Astrocyte (in vitro differentiated cells and primary cell): ENCODE results near the gene GOLGA6D. TPM values are rescaled to one million over a fixed set of nuclear protein-coding genes. Genes with fewer than 3 reads are reported as not detected.
"Not testable (repeated sequence)": the region's sequence is repeated elsewhere in the genome, so short reads cannot be mapped to it uniquely, and the experiment has no call there.

Experiments
- DNase-seq: peaks from one replicate; pipeline ENCODE4 v3.0.0-alpha.2; 2010; ENCODE audit warnings: low read depth
- FAIRE-seq: peaks from 2 replicates; lab custom pipeline; 2011; peaks lifted over from hg19 to GRCh38; lab: Jason Lieb, UNC
- H2AFZ ChIP-seq: 2 replicates; pipeline ENCODE4 v1.6.0; 2012; ENCODE audit warnings: low read depth, low read length, inconsistent platforms
- H3K27ac ChIP-seq: 2 replicates; pipeline ENCODE4 v1.5.1; 2011; ENCODE audit warnings: low read depth, low read length, inconsistent platforms
- H3K27me3 ChIP-seq: 2 replicates; pipeline ENCODE4 v1.6.0; 2011; ENCODE audit warnings: low read length, inconsistent platforms; ENCODE audit not compliant: insufficient read depth
- H3K36me3 ChIP-seq: 2 replicates; pipeline ENCODE4 v1.5.1; 2011; ENCODE audit warnings: low read length, inconsistent platforms; ENCODE audit not compliant: insufficient read depth
- H3K4me1 ChIP-seq: 2 replicates; pipeline ENCODE4 v1.5.1; 2011; ENCODE audit warnings: low read length, inconsistent platforms; ENCODE audit not compliant: insufficient read depth
- H3K4me2 ChIP-seq: 2 replicates; pipeline ENCODE4 v1.6.0; 2012; ENCODE audit warnings: low read length, inconsistent platforms
- H3K4me3 ChIP-seq: 2 replicates; pipeline ENCODE4 v1.5.1; 2011; ENCODE audit warnings: low read depth, mild to moderate bottlenecking, low read length, inconsistent platforms; ENCODE audit not compliant: insufficient read depth
- H3K79me2 ChIP-seq: 2 replicates; pipeline ENCODE4 v1.6.0; 2012; ENCODE audit warnings: mild to moderate bottlenecking, low read length, inconsistent platforms; ENCODE audit not compliant: insufficient read depth
- H3K9ac ChIP-seq: 2 replicates; pipeline ENCODE4 v1.6.0; 2012; ENCODE audit warnings: mild to moderate bottlenecking, low read length, inconsistent platforms
- H3K9me3 ChIP-seq: 2 replicates; pipeline ENCODE4 v1.5.1; 2012; ENCODE audit warnings: low read depth, mild to moderate bottlenecking, low read length, inconsistent platforms; ENCODE audit not compliant: insufficient read depth
- H4K20me1 ChIP-seq: 2 replicates; pipeline ENCODE4 v1.6.0; 2012; ENCODE audit warnings: low read length, inconsistent platforms; ENCODE audit not compliant: insufficient read depth
- H3K27ac Mint-ChIP-seq: one replicate; pipeline ENCODE4 v1.8.0; 2021; ENCODE audit warnings: mild to moderate bottlenecking, mixed read lengths; ENCODE audit not compliant: unreplicated experiment
- H3K27me3 Mint-ChIP-seq: one replicate; pipeline ENCODE4 v1.8.0; 2021; ENCODE audit warnings: low read depth, mixed read lengths; ENCODE audit not compliant: unreplicated experiment
- H3K36me3 Mint-ChIP-seq: one replicate; pipeline ENCODE4 v1.8.0; 2021; ENCODE audit warnings: low read depth, mixed read lengths; ENCODE audit not compliant: unreplicated experiment
- H3K4me1 Mint-ChIP-seq: one replicate; pipeline ENCODE4 v1.8.0; 2021; ENCODE audit warnings: low read depth, mixed read lengths; ENCODE audit not compliant: unreplicated experiment
- H3K4me3 Mint-ChIP-seq: one replicate; pipeline ENCODE4 v1.8.0; 2021; ENCODE audit warnings: mild to moderate bottlenecking, moderate library complexity, mixed read lengths; ENCODE audit not compliant: unreplicated experiment
- H3K9me3 Mint-ChIP-seq: one replicate; pipeline ENCODE4 v1.8.0; 2021; ENCODE audit warnings: mild to moderate bottlenecking, mixed read lengths; ENCODE audit not compliant: unreplicated experiment
- CTCF ChIP-seq: IDR thresholded peaks from 2 replicates; pipeline ENCODE4 v1.5.1; 2011; ENCODE audit warnings: low read depth, mild to moderate bottlenecking, inconsistent platforms, low read length, moderate library complexity; ENCODE audit not compliant: insufficient read depth
- EZH2 ChIP-seq: IDR thresholded peaks from 2 replicates; pipeline ENCODE4 v1.6.1; 2012; ENCODE audit warnings: mild to moderate bottlenecking, low read length, inconsistent platforms; ENCODE audit not compliant: insufficient read depth
- total RNA-seq: library from RNA; stranded (reverse); gene quantifications from 2 replicates; pipeline ENCODE4 v1.2.1, GENCODE V29; 2021

GOLGA6D gene
- total RNA-seq, 1 donor from 2014 or later, result not detected

- Histone ChIP-seq H3K27me3 (peaks cover 33% of the 10 kb centered on the region), H3K4me1 (no peaks in the 10 kb centered on the region), H3K9ac (no peak overlapping the region), H4K20me1 (no peaks in the 10 kb centered on the region), H3K27ac (no peak overlapping the region), H3K9me3 (no peaks in the 10 kb centered on the region), H3K4me2 (no peak overlapping the region), H2AFZ (no peak overlapping the region), H3K79me2 (no peaks in the 10 kb centered on the region), H3K36me3 (no peaks in the 10 kb centered on the region), H3K4me3 (no peak overlapping the region)
- peaks cover 6% of the 10 kb centered on the region for H3K9me3 Mint-ChIP-seq
- H3K27me3 Mint-ChIP-seq, result peaks cover 20% of the 10 kb centered on the region
- H3K27ac Mint-ChIP-seq, result no peak overlapping the region
- DNase-seq (no peak), FAIRE-seq (no peak)
- peaks cover 9% of the 10 kb centered on the region for H3K4me1 Mint-ChIP-seq
- H3K36me3 Mint-ChIP-seq, result peaks cover 5% of the 10 kb centered on the region
- no peak overlapping the region for H3K4me3 Mint-ChIP-seq
- no peak for TF ChIP-seq EZH2
- peak; percentile 32 for TF ChIP-seq CTCF
Observed at GRCh38 chr15:75307778-75308390, 25.2 kb downstream of the GOLGA6D start.

DNA sequence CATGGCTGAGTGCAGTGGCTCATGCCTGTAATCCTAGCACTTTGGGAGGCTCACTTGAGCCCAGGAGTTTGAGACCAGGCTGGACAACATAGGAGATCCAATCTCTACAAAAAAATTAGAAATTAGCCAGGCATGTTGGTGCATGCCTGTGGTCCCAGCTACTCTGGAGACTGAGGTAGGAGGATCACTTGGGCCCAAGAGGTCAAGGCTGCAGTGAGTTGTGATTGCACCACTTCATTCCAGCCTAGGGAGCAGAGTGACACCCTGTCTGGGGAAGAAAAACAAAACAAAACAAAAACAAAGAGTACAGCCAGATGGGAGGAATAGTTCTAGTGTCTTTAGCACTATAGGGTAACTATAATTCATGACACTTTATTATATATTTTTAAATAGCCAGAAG is 27.1 kb downstream of the GOLGA6D start:
- no peaks in the 10 kb centered on the region for H3K9me3 ChIP-seq
- H2AFZ ChIP-seq, result no peak overlapping the region
- no peaks in the 10 kb centered on the region for H4K20me1 ChIP-seq
- H3K4me1 ChIP-seq, result no peaks in the 10 kb centered on the region
- H3K36me3 ChIP-seq, result no peaks in the 10 kb centered on the region
- H3K9ac ChIP-seq, result no peak overlapping the region
- H3K4me3 ChIP-seq, result no peak overlapping the region
- TF ChIP-seq CTCF (no peak), EZH2 (no peak)
- peak overlapping the region; percentile 41 for H3K27ac Mint-ChIP-seq
- peaks cover 25% of the 10 kb centered on the region for H3K27me3 Mint-ChIP-seq
- peaks cover 9% of the 10 kb centered on the region for H3K4me1 Mint-ChIP-seq
- H3K27me3 ChIP-seq, result peaks cover 31% of the 10 kb centered on the region
- FAIRE-seq, result no peak
- no peak overlapping the region for H3K27ac ChIP-seq
- H3K4me2 ChIP-seq, result no peak overlapping the region
- no peaks in the 10 kb centered on the region for H3K79me2 ChIP-seq
- DNase-seq, result no peak
- H3K36me3 Mint-ChIP-seq, result peaks cover 5% of the 10 kb centered on the region
- peaks cover 6% of the 10 kb centered on the region for H3K9me3 Mint-ChIP-seq
- no peak overlapping the region for H3K4me3 Mint-ChIP-seq

- H3K9me3 Mint-ChIP-seq, H3K4me2 ChIP-seq, H3K4me3 Mint-ChIP-seq, H3K4me1 Mint-ChIP-seq, H3K79me2 ChIP-seq, H3K4me3 ChIP-seq, H3K27ac Mint-ChIP-seq, H3K9ac ChIP-seq, H3K36me3 ChIP-seq, H3K27ac ChIP-seq, H2AFZ ChIP-seq, H4K20me1 ChIP-seq, H3K36me3 Mint-ChIP-seq, H3K9me3 ChIP-seq, H3K4me1 ChIP-seq, FAIRE-seq: not testable (repeated sequence)
- peak; percentile 40 for DNase-seq
- peaks cover 31% of the 10 kb centered on the region for H3K27me3 Mint-ChIP-seq
- peaks cover 18% of the 10 kb centered on the region for H3K27me3 ChIP-seq
Observed at GRCh38 chr15:75312548-75312947, 29.9 kb downstream of the GOLGA6D start.
